Activated CD4-positive, alpha-beta T cell treated with anti-CD3 and anti-CD28 coated beads, Interleukin-2, amount 10 ng/mL, durations not matched to agents 24 days and 14 days (primary cell): ENCODE measurements around the gene ZNF200. TPM values are rescaled to one million over a fixed set of nuclear protein-coding genes. Genes with fewer than 3 reads are reported as not detected.

Experiments used
- total RNA-seq: library from RNA; stranded (reverse); gene quantifications from 2 replicates; pipeline ENCODE4 v1.2.3, GENCODE V29; 2022

Gene ZNF200
- total RNA-seq, 1 donor from 2014 or later: 13.4 TPM

Other genes with a start within 250 kb of the ZNF200 start
- not detected in 2 replicates for gene CLDN9, start 222.2 kb downstream of the ZNF200 start, total RNA-seq
- gene CLDN6, start 217.0 kb downstream of the ZNF200 start, total RNA-seq: not detected in 2 replicates
- gene TNFRSF12A, start 214.8 kb downstream of the ZNF200 start, total RNA-seq: 7.3 TPM in 2 replicates
- 29.4 TPM in 2 replicates for gene HCFC1R1, start 211.2 kb downstream of the ZNF200 start, total RNA-seq
- 55.3 and 57.0 TPM in 2 replicates for gene THOC6, start 211.1 kb downstream of the ZNF200 start, total RNA-seq
- gene BICDL2, start 198.2 kb downstream of the ZNF200 start, total RNA-seq: 0.43 and 0.63 TPM in 2 replicates
- 8.1 and 10.2 TPM in 2 replicates for gene MMP25, start 188.6 kb downstream of the ZNF200 start, total RNA-seq
- 918 and 934 TPM in 2 replicates for gene IL32, start 169.5 kb downstream of the ZNF200 start, total RNA-seq
- gene ZSCAN10, start 135.9 kb downstream of the ZNF200 start, total RNA-seq: not detected in 2 replicates
- 0.21 and 0.47 TPM in 2 replicates for gene ZNF205, start 122.6 kb downstream of the ZNF200 start, total RNA-seq
- gene ZNF213, start 100.1 kb downstream of the ZNF200 start, total RNA-seq: 9.5 and 10.6 TPM in 2 replicates
- not detected in 2 replicates for gene OR1F1, start 47.0 kb downstream of the ZNF200 start, total RNA-seq
- not detected in 2 replicates for gene MEFV, start 21.5 kb upstream of the ZNF200 start, total RNA-seq
- gene ZNF263, start 48.3 kb upstream of the ZNF200 start, total RNA-seq: 27.0 and 31.3 TPM in 2 replicates
- gene TIGD7, start 70.3 kb upstream of the ZNF200 start, total RNA-seq: 2.3 and 3.2 TPM in 2 replicates
- gene ZNF75A, start 70.3 kb upstream of the ZNF200 start, total RNA-seq: 26.5 and 33.5 TPM in 2 replicates
- gene OR2C1, start 120.7 kb upstream of the ZNF200 start, total RNA-seq: not detected in 2 replicates
- 16.8 and 17.9 TPM in 2 replicates for gene ZSCAN32, start 165.8 kb upstream of the ZNF200 start, total RNA-seq
- gene ZNF174, start 166.1 kb upstream of the ZNF200 start, total RNA-seq: 10.1 and 11.4 TPM in 2 replicates
- gene ZNF597, start 208.3 kb upstream of the ZNF200 start, total RNA-seq: 1.9 and 2.1 TPM in 2 replicates
- gene NAA60, start 208.5 kb upstream of the ZNF200 start, total RNA-seq: 31.4 and 34.7 TPM in 2 replicates